ENCODE measurements around the gene FAM120C. TPM values are rescaled to one million over a fixed set of nuclear protein-coding genes. Genes with fewer than 3 reads are reported as not detected.
A peak's percentile ranks its signal among the peaks of the same experiment; 100 is the strongest.

Gene FAM120C
- total RNA-seq, 1 donor from 2014 or later = 14.0 TPM

DNA sequence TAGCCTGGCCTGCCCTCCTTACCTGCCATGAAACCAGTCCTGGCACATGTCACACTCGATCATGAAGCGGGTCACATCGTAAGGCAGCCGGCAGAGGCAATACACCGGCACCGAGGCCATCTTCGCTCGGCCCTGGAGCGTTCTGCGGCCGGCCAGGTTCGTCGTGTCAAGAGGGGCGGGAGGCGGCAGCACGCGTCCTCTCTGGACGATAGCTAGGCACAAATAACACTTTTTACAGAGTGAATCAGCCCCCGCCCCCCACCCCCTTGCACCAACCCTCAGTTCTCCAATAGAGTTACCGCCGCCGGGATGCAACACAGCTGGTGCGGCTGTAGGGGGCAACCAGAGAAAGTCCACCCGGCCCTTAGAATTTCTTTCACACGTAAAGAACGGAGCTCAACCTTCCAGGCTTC is 140.4 kb downstream of the FAM120C start:
- peaks cover 3% of the 10 kb centered on the region for H3K36me3 Mint-ChIP-seq (ENCODE audit: low read depth)
- peak overlapping the region; percentile 43 for H3K27ac Mint-ChIP-seq (ENCODE audit: unreplicated experiment)
- H3K9me3 Mint-ChIP-seq = no peaks in the 10 kb centered on the region
- H3K4me1 Mint-ChIP-seq = peaks cover 24% of the 10 kb centered on the region
- peak; percentile 25 for DNase-seq (ENCODE audit: low read depth, low spot score)
- peak overlapping the region; percentile 99 for H3K4me3 Mint-ChIP-seq
- H3K27me3 Mint-ChIP-seq (ENCODE audit: low read depth) = no peaks in the 10 kb centered on the region
- peak; percentile 45 for TF ChIP-seq CTCF (conservative IDR thresholded peaks at IDR 0.05)

- no peaks in the 10 kb centered on the region for H3K27me3 Mint-ChIP-seq (ENCODE audit: low read depth)
- peaks cover 9% of the 10 kb centered on the region for H3K9me3 Mint-ChIP-seq
- H3K27ac Mint-ChIP-seq (ENCODE audit: unreplicated experiment) = no peak overlapping the region
- no peak for DNase-seq (ENCODE audit: low read depth, low spot score)
- H3K36me3 Mint-ChIP-seq (ENCODE audit: low read depth) = peaks cover 27% of the 10 kb centered on the region
- no peak overlapping the region for H3K4me3 Mint-ChIP-seq
- peaks cover 6% of the 10 kb centered on the region for H3K4me1 Mint-ChIP-seq
- TF ChIP-seq CTCF (conservative IDR thresholded peaks at IDR 0.05) = no peak
Observed at GRCh38 chrX:54030329-54030728, 152.7 kb downstream of the FAM120C start.

GRCh38 chrX:54029529-54030143 is 153.4 kb downstream of the FAM120C start:
- H3K36me3 Mint-ChIP-seq (ENCODE audit: low read depth) = peaks cover 28% of the 10 kb centered on the region
- no peaks in the 10 kb centered on the region for H3K27me3 Mint-ChIP-seq (ENCODE audit: low read depth)
- no peak overlapping the region for H3K4me3 Mint-ChIP-seq
- no peak for TF ChIP-seq CTCF (conservative IDR thresholded peaks at IDR 0.05)
- H3K4me1 Mint-ChIP-seq = peaks cover 6% of the 10 kb centered on the region
- no peak overlapping the region for H3K27ac Mint-ChIP-seq (ENCODE audit: unreplicated experiment)
- peaks cover 9% of the 10 kb centered on the region for H3K9me3 Mint-ChIP-seq
- no peak for DNase-seq (ENCODE audit: low read depth, low spot score)

DNA sequence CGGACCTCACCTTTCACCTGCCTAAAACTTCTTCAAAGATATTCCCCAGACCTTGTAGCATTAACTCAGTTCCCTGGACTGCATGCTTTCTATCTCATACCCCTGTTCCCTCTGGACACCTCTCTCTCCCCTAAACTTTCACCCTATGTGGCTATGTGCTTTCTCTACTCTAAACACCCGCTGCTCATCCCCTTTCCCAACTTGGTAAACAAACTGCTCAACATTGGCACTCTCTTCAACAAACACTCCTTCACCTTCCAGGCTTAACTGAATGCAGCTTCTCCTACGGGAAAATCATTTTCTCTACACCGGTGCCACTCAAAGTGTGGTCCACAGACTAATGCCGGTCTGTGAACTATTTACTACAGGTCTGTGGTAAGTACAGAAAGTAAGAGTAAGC is 158.7 kb downstream of the FAM120C start:
- no peak for TF ChIP-seq CTCF (conservative IDR thresholded peaks at IDR 0.05)

More for the DNA sequence above, 158.7 kb downstream of the FAM120C start:
- H3K4me1 Mint-ChIP-seq = no peaks in the 10 kb centered on the region
- no peak overlapping the region for H3K27ac Mint-ChIP-seq (ENCODE audit: unreplicated experiment)
- H3K9me3 Mint-ChIP-seq = peaks cover 12% of the 10 kb centered on the region
- H3K27me3 Mint-ChIP-seq (ENCODE audit: low read depth) = no peaks in the 10 kb centered on the region
- H3K36me3 Mint-ChIP-seq (ENCODE audit: low read depth) = peaks cover 40% of the 10 kb centered on the region
- no peak overlapping the region for H3K4me3 Mint-ChIP-seq
- no peak for DNase-seq (ENCODE audit: low read depth, low spot score)

Other genes with a start within 250 kb of the FAM120C start
- 38.1 and 38.3 TPM in 2 replicates for gene PHF8, start 138.8 kb downstream of the FAM120C start, total RNA-seq
- gene WNK3, start 174.8 kb upstream of the FAM120C start, total RNA-seq = 29.3 and 30.7 TPM in 2 replicates